ENCODE results near the gene CASKIN1. TPM values are rescaled to one million over a fixed set of nuclear protein-coding genes. Genes with fewer than 3 reads are reported as not detected.

Gene CASKIN1
- total and polyA plus RNA-seq, 10 of the 15 experiments (the other 5 are each of a cell fraction or from before 2014, with no cell fraction given): 0.03 to 0.33 (median 0.11) TPM; not detected in 5

DNA sequence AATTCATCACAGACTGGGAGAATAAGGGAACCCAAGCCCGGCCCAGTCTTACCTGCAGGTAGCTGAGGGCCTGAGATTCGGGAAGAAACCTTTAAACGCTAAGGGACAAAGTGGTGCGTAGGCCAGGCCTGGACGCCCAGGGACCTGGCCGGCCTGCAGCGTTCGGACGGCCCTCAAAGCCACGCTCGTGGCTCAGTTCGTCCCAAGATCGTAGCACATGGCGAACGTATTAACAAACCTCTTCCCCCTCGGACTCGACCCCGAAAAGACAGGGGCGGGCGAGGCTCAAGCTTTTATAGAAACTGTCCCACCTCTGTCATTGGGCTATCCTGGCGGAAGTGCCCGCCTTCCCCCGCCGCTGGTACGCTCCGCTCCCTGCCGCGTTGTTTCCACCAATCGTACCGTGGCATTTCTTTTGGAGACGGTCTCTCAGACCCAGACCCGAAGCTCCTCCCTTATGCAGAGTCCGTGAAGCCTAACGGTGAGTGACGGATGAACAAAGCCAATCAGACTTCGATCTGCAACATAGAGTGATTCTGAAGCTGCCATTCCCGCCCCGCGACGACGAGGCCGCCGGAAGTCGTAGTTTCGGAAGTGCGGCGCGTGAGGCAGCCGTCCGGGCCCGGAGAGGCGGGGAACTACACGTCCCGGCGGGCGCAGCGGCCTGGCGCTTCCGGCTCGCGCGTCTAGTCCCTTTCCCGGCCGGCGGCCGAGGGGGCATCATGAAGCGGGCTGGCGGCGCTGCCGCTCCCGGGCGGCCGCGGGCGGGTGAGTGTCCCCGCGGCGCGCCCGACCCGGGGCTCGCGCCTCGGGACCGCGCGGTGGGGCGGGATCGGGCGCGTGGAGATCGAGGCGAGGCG, 41.1 kb downstream of the CASKIN1 start, which contains the start of gene TRAF7 (continued):
- peak; percentile 67; the same call in 1 of the 2 replicates for TF ChIP-seq CEBPZ (IDR thresholded peaks at IDR 0.05; ENCODE audit: low read depth, low read length)
- 0 out of 2 replicates have a peak, but pooled peaks have one; percentile 86 for TF ChIP-seq CHD1 (IDR thresholded peaks at IDR 0.05; ENCODE audit: low read depth, low read length)
- TF ChIP-seq TCF12 (IDR thresholded peaks at IDR 0.05; ENCODE audit: low read depth, low read length): peak; percentile 81; the same call in 1 of the 2 replicates
- peak; percentile 90 for TF ChIP-seq ZNF207 (IDR thresholded peaks at IDR 0.05; ENCODE audit: borderline replicate concordance)
- TF ChIP-seq ASH2L (IDR thresholded peaks at IDR 0.05; ENCODE audit: borderline replicate concordance, low read depth): no peak
- TF ChIP-seq CBX5 (IDR thresholded peaks at IDR 0.05; ENCODE audit: low read depth): no peak
- TF ChIP-seq SKIL (IDR thresholded peaks at IDR 0.05; ENCODE audit: low read depth, poor library complexity, severe bottlenecking): no peak
- TF ChIP-seq POLR2AphosphoS5 (IDR thresholded peaks at IDR 0.05; ENCODE audit: low read length): peak; percentile 100
- no peak for TF ChIP-seq RBBP5 (conservative IDR thresholded peaks at IDR 0.05)
- TF ChIP-seq ZZZ3 (IDR thresholded peaks at IDR 0.05; ENCODE audit: control insufficient read depth, insufficient read length, low read depth): no peak
- no peak for TF ChIP-seq CBX3 (IDR thresholded peaks at IDR 0.05; ENCODE audit: borderline replicate concordance, low read depth)
- no peak for TF ChIP-seq EZH2 (IDR thresholded peaks at IDR 0.05; ENCODE audit: borderline replicate concordance, control insufficient read depth, low read depth, low read length)
- peak; percentile 66; the same call in 1 of the 2 replicates for TF ChIP-seq PAX5 (IDR thresholded peaks at IDR 0.05; ENCODE audit: borderline replicate concordance, low read depth, low read length)
- TF ChIP-seq RELA (IDR thresholded peaks at IDR 0.05; ENCODE audit: borderline replicate concordance, partially characterized antibody): peak; percentile 66
- TF ChIP-seq ZNF384 (IDR thresholded peaks at IDR 0.05; ENCODE audit: borderline replicate concordance, low read depth, low read length): no peak
- TF ChIP-seq HSF1 (IDR thresholded peaks at IDR 0.05; ENCODE audit: low read depth, low read length): 0 out of 2 replicates have a peak, but pooled peaks have one; percentile 58
- peak; percentile 92 for TF ChIP-seq CHD2 (IDR thresholded peaks at IDR 0.05; ENCODE audit: borderline replicate concordance, low read depth, low read length)
- TF ChIP-seq SREBF1 (IDR thresholded peaks at IDR 0.05; ENCODE audit: low read length): peak; percentile 76
- no peak for TF ChIP-seq SUPT20H (IDR thresholded peaks at IDR 0.05; ENCODE audit: borderline replicate concordance, control insufficient read depth, low read depth, low read length)
- peak; percentile 80; the same call in 1 of the 2 replicates for TF ChIP-seq RB1 (IDR thresholded peaks at IDR 0.05; ENCODE audit: borderline replicate concordance)
- TF ChIP-seq SMAD5 (IDR thresholded peaks at IDR 0.05; ENCODE audit: low read depth): peak; percentile 99
